Prostate gland (tissue), 2 donors: ENCODE data around the gene KDR. TPM values are rescaled to one million over a fixed set of nuclear protein-coding genes. Genes with fewer than 3 reads are reported as not detected.

Experiments
- DNase-seq: peaks from one replicate; pipeline ENCODE4 v3.0.0-alpha.2; 2019; ENCODE audit warnings: low spot score
- H3K27ac ChIP-seq, 2 donors: fragments of 200-600 bp; sonication (generic); 2 replicates each; pipeline ENCODE4 v1.5.1; 2017 to 2019
- H3K27me3 ChIP-seq: fragments of 200-600 bp; sonication (generic); replicated peaks from 2 replicates; pipeline ENCODE4 v1.5.1; 2019; ENCODE audit not compliant: insufficient read depth
- H3K36me3 ChIP-seq, 2 donors: fragments of 200-600 bp; sonication (generic); 1 replicate in 1 of 2; 2 replicates in 1 of 2; pipeline versions ENCODE4 v1.5.1 to v1.8.1; 2017 to 2019
- H3K4me1 ChIP-seq: fragments of 200-600 bp; sonication (generic); replicated peaks from 2 replicates; pipeline ENCODE4 v1.5.1; 2019
- H3K4me3 ChIP-seq, 2 donors: fragments of 200-600 bp; sonication (generic); 2 replicates each; pipeline ENCODE4 v1.5.1; 2017 to 2019
- H3K9me3 ChIP-seq: fragments of 200-600 bp; sonication (generic); 2 replicates; pipeline ENCODE4 v1.5.1; 2017
- POLR2A ChIP-seq: fragments of 450-650 bp; IDR thresholded peaks from one replicate; pipeline ENCODE4 v1.6.1; 2016; ENCODE audit warnings: antibody characterized with exemption, mild to moderate bottlenecking
- POLR2AphosphoS5 ChIP-seq: sonication (generic); formaldehyde crosslinking; IDR thresholded peaks from one replicate; pipeline ENCODE4 v1.6.1; 2017; ENCODE audit warnings: antibody characterized with exemption
- WGBS: methylation state at CpG from one replicate; pipeline ENCODE4 v1.1.5; 2018; 5-methylcytosine and 5-hydroxymethylcytosine counted together
- intact Hi-C: fragments of 100-400 bp; cut with DNase I; formaldehyde crosslinking; loops from one replicate; pipeline ENCODE4 v1.14.2; 2022
- total RNA-seq, 2 donors: library from RNA; depleted of rRNA; stranded (reverse); fragments of >200 nt; gene quantifications; one replicate each; pipeline ENCODE4 v1.1.0, GENCODE V29; 2016
- TF ChIP-seq, protein P1 (sequence below), 4 experiments: fragments of 200-600 bp in 2 of 4; fragments of 450-650 bp in 2 of 4; sonication (generic) in 2 of 4; IDR thresholded peaks; 1 replicate in 3 of 4; 2 replicates in 1 of 4; pipeline ENCODE4 v1.5.1; 2016 to 2019; ENCODE audit warnings: antibody characterized with exemption in 4 of 4, mild to moderate bottlenecking in 2 of 4, moderate library complexity in 2 of 4

Gene KDR
- total RNA-seq, 2 donors from 2014 or later = 22.7 to 23.5 TPM

DNA sequence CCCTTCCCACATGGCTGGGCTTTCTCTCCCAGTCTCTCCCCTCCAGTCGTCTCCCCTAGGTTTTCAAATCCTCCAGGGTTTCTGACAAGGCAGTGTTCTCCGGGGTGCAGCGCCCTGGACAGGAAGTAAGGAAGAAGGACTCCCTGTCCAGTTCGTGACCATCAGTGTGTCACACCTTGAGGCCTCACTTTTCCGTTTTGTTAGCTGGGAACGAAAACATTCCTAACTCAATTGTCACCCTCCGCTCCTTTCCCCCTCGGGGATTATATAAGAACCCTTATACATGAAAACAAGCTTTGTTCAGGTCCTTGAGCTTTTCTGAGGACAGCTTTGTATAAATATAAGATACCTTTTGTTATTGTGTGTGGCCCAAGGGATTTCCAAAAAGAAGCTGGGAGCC, 92.1 kb downstream of the KDR start:
- H3K27ac ChIP-seq = peak overlapping the region; percentile 21 to 50
- no peak overlapping the region for H3K4me3 ChIP-seq
- TF ChIP-seq, protein P1, sequence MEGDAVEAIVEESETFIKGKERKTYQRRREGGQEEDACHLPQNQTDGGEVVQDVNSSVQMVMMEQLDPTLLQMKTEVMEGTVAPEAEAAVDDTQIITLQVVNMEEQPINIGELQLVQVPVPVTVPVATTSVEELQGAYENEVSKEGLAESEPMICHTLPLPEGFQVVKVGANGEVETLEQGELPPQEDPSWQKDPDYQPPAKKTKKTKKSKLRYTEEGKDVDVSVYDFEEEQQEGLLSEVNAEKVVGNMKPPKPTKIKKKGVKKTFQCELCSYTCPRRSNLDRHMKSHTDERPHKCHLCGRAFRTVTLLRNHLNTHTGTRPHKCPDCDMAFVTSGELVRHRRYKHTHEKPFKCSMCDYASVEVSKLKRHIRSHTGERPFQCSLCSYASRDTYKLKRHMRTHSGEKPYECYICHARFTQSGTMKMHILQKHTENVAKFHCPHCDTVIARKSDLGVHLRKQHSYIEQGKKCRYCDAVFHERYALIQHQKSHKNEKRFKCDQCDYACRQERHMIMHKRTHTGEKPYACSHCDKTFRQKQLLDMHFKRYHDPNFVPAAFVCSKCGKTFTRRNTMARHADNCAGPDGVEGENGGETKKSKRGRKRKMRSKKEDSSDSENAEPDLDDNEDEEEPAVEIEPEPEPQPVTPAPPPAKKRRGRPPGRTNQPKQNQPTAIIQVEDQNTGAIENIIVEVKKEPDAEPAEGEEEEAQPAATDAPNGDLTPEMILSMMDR (IDR thresholded peaks at IDR 0.05) = no peak
- no peak for TF ChIP-seq POLR2AphosphoS5
- no peak for TF ChIP-seq POLR2A
- 43% methylated on average over 8 of the region's 8 CpGs for WGBS
- H3K9me3 ChIP-seq = no peaks in the 10 kb centered on the region
- no peak for DNase-seq
- H3K4me1 ChIP-seq = peaks cover 5% of the 10 kb centered on the region
- H3K27me3 ChIP-seq = no peaks in the 10 kb centered on the region
- intact Hi-C loops = loop anchor here (2.0 kb wide), 1 partner anchor 48 kb away; no protein-coding TSS in a partner anchor
- no peaks in the 10 kb centered on the region for H3K36me3 ChIP-seq

DNA sequence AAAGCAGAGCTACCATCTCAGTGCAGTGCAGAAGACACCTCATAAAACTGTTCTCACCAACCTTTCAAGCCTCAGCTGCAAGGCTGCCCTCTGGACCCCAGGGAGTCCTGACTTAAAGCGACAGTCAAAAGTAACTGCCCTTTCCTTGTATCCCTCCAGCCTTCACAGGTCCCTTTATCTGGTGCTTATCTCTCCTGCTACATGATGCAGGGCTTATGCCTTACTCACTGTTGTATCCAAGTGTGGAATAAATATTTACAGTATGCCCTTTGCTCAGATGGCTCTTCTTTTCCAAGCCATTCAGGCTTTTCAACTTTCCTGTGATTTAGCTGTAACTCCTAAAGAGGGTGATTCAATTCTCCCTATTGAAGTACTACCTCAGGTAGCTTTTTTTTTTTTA, 92.6 kb downstream of the KDR start:
- 61% methylated on average over 1 of the region's 1 CpG for WGBS
- intact Hi-C loops = loop anchor here (2.0 kb wide), 1 partner anchor 48 kb away; no protein-coding TSS in a partner anchor
- H3K27ac ChIP-seq = peak overlapping the region; percentile 21 to 50

DNA sequence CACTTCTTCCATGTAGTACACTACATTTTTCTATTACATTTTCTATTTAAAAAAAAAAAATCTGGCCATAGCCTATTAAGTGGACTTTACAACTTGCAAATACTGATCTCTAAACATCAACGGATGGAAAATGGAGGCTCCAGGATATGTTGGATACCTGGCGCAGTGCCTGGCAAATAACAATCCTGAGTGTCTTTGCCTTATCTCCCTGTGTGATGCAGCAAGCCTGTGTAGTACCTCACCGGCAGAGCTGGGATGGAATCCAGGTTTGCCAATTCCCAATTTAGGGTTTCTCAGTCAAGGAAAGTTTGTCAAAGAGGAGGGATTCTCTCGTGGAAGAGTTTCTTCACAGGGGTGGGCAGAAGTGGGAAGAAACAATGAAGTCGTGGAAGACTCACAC, 93.2 kb downstream of the KDR start:
- intact Hi-C loops = loop anchor here (2.0 kb wide), 1 partner anchor 49 kb away; no protein-coding TSS in a partner anchor
- DNase-seq = no peak
- Histone ChIP-seq H3K9me3 (no peaks in the 10 kb centered on the region), H3K27ac (no peak overlapping the region), H3K4me1 (peaks cover 5% of the 10 kb centered on the region), H3K4me3 (no peak overlapping the region), H3K36me3 (no peaks in the 10 kb centered on the region), H3K27me3 (no peaks in the 10 kb centered on the region)
- 75% methylated on average over 5 of the region's 5 CpGs for WGBS
- TF ChIP-seq, protein P1 (IDR thresholded peaks at IDR 0.05) = no peak
- TF ChIP-seq POLR2A = no peak
- TF ChIP-seq POLR2AphosphoS5 = no peak

More for the DNA sequence above, 92.6 kb downstream of the KDR start:
- H3K36me3 ChIP-seq = no peaks in the 10 kb centered on the region
- TF ChIP-seq POLR2AphosphoS5 (no peak), POLR2A (no peak)
- TF ChIP-seq, protein P1 (IDR thresholded peaks at IDR 0.05) = no peak
- no peaks in the 10 kb centered on the region for H3K9me3 ChIP-seq
- no peak for DNase-seq
- H3K4me3 ChIP-seq = no peak overlapping the region
- H3K27me3 ChIP-seq = no peaks in the 10 kb centered on the region
- peaks cover 5% of the 10 kb centered on the region for H3K4me1 ChIP-seq

DNA sequence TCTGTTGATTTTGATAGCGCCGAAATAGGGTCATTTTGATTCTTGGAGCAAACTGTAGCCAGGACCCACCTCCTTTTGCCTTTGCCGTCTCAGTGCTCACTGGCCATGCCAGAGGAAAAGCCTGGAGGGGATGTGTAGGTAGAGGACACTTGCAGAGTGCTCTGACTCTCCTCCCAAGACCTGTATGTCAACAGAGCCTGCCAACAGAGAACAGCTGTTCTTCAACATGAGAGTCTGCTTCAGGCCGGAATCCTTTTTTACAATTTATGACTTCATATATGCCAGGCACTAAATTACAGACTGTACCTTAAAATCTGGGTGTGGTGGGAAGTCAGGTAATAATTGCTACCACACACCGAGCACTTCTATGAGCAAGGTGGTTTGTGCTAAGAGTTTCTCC, 94.2 kb downstream of the KDR start:
- DNase-seq = no peak
- no peaks in the 10 kb centered on the region for H3K27me3 ChIP-seq
- H3K27ac ChIP-seq = peak overlapping the region in 1 of 2 donors; percentile 16
- no peak overlapping the region for H3K4me3 ChIP-seq
- 67% methylated on average over 5 of the region's 5 CpGs for WGBS
- H3K4me1 ChIP-seq = peaks cover 5% of the 10 kb centered on the region
- no peaks in the 10 kb centered on the region for H3K36me3 ChIP-seq
- no peaks in the 10 kb centered on the region for H3K9me3 ChIP-seq
- TF ChIP-seq POLR2A = no peak
- TF ChIP-seq, protein P1 (IDR thresholded peaks at IDR 0.05) = no peak
- TF ChIP-seq POLR2AphosphoS5 = no peak
- intact Hi-C loops = no loop called here

DNA sequence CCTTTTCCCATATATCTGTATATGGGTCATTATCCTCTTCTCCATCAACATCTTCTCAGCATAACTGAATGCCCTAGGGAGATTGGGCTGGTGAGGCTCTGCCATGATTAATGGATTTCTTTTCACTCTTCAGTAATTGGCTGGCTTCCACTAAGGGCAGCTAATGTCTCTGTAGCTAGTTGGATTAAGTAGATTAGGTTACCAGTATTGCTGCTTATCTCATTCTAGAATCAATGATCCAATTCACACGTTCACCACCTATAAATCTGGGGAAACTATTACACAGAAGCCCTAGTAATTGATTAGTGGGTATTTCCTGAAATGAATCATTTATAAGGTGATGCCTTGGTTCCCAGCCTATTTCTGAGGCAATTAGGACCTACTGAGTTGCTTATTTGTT, 94.8 kb downstream of the KDR start:
- TF ChIP-seq, protein P1 (IDR thresholded peaks at IDR 0.05) = no peak
- TF ChIP-seq POLR2A = no peak
- no peak for TF ChIP-seq POLR2AphosphoS5
- DNase-seq = no peak
- H3K27me3 ChIP-seq = no peaks in the 10 kb centered on the region
- no peak overlapping the region for H3K27ac ChIP-seq
- intact Hi-C loops = no loop called here
- 37% methylated on average over 1 of the region's 1 CpG for WGBS
- H3K9me3 ChIP-seq = no peaks in the 10 kb centered on the region
- H3K36me3 ChIP-seq = no peaks in the 10 kb centered on the region
- H3K4me3 ChIP-seq = no peak overlapping the region
- H3K4me1 ChIP-seq = peaks cover 5% of the 10 kb centered on the region
